Naive thymus-derived CD4-positive, alpha-beta T cell (primary cell): ENCODE results near the gene TIAM1. TPM values are rescaled to one million over a fixed set of nuclear protein-coding genes. Genes with fewer than 3 reads are reported as not detected.

Source experiments
- ATAC-seq: fragments of 150-1000 bp; cut with Tn5 transposase; 2 replicates; pipeline ENCODE4 v1.10.0; 2021; ENCODE audit warnings: mild to moderate bottlenecking, moderate library complexity
- CTCF ChIA-PET: fragments of 350-600 bp; sonication (Branson Sonifier 250); formaldehyde crosslinking; loops from one replicate; lab custom pipeline; 2021; ENCODE audit warnings: antibody characterized with exemption; lab: Charles Lee
- POLR2A ChIA-PET: fragments of 350-600 bp; sonication (Branson Sonifier 250); formaldehyde crosslinking; loops from one replicate; lab custom pipeline; 2021; ENCODE audit warnings: antibody characterized with exemption, inconsistent platforms; lab: Charles Lee
- DNase-seq, 9 donors: peaks; one replicate each; pipeline versions ENCODE4 v3.0.0 to v3.0.0-alpha.2; 2020 to 2022; ENCODE audit warnings: mixed read lengths in 1 of 9
- H3K27ac ChIP-seq: one replicate; pipeline ENCODE4 v1.7.0; 2013; ENCODE audit warnings: mild to moderate bottlenecking, low read depth, low read length, moderate library complexity
- H3K27me3 ChIP-seq, 2 donors: one replicate each; pipeline ENCODE4 v1.7.0; 2013; ENCODE audit warnings: low read length in 2 of 2, mild to moderate bottlenecking in 2 of 2, moderate library complexity in 2 of 2; ENCODE audit not compliant: control insufficient read depth in 2 of 2, insufficient read depth in 2 of 2
- H3K36me3 ChIP-seq, 3 experiments: 1 replicate in 2 of 3; 2 replicates in 1 of 3; pipeline ENCODE4 v1.7.0; 2013; ENCODE audit warnings: low read length in 3 of 3, mild to moderate bottlenecking in 3 of 3, moderate library complexity in 1 of 3; ENCODE audit not compliant: insufficient read depth in 3 of 3, control insufficient read depth in 2 of 3
- H3K4me1 ChIP-seq, 2 donors: one replicate each; pipeline ENCODE4 v1.7.0; 2013; ENCODE audit warnings: low read length in 2 of 2, mild to moderate bottlenecking in 2 of 2, moderate library complexity in 1 of 2; ENCODE audit not compliant: control insufficient read depth in 2 of 2, insufficient read depth in 2 of 2
- H3K4me3 ChIP-seq: 2 replicates; pipeline ENCODE4 v1.7.0; 2013; ENCODE audit warnings: mild to moderate bottlenecking, low read length
- H3K9me3 ChIP-seq, 3 experiments: 1 replicate in 2 of 3; 2 replicates in 1 of 3; pipeline ENCODE4 v1.7.0; 2013; ENCODE audit warnings: low read length in 3 of 3; ENCODE audit not compliant: control insufficient read depth in 2 of 3
- H3K27ac Mint-ChIP-seq, 9 donors: one replicate each; pipeline ENCODE4 v1.8.0; 2020 to 2022; ENCODE audit warnings: mixed read lengths in 9 of 9, mild to moderate bottlenecking in 8 of 9, moderate library complexity in 5 of 9, inconsistent platforms in 2 of 9
- H3K27me3 Mint-ChIP-seq, 5 donors: one replicate each; pipeline ENCODE4 v1.8.0; 2021 to 2022; ENCODE audit warnings: mixed read lengths in 5 of 5, mild to moderate bottlenecking in 1 of 5
- H3K36me3 Mint-ChIP-seq, 5 donors: one replicate each; pipeline ENCODE4 v1.8.0; 2020 to 2022; ENCODE audit warnings: mixed read lengths in 5 of 5, mild to moderate bottlenecking in 3 of 5, inconsistent platforms in 1 of 5
- H3K4me1 Mint-ChIP-seq, 7 donors: one replicate each; pipeline ENCODE4 v1.8.0; 2020 to 2022; ENCODE audit warnings: mixed read lengths in 7 of 7, mild to moderate bottlenecking in 3 of 7, inconsistent platforms in 1 of 7
- H3K4me3 Mint-ChIP-seq, 10 donors: one replicate each; pipeline ENCODE4 v1.8.0; 2020 to 2022; ENCODE audit warnings: mild to moderate bottlenecking in 10 of 10, mixed read lengths in 10 of 10, moderate library complexity in 6 of 10, inconsistent platforms in 2 of 10
- H3K9me3 Mint-ChIP-seq, 11 donors: one replicate each; pipeline ENCODE4 v1.8.0; 2020 to 2022; ENCODE audit warnings: mixed read lengths in 11 of 11, mild to moderate bottlenecking in 4 of 11, inconsistent platforms in 1 of 11, moderate library complexity in 1 of 11
- intact Hi-C, 2 donors: fragments of 100-400 bp; cut with micrococcal nuclease; formaldehyde crosslinking; loops; one replicate each; pipeline ENCODE4 v1.15.1; 2023
- polyA plus RNA-seq, 2 donors: library from polyadenylated mRNA; unstranded; fragments of 300-500 nt; fragmentation: Illumina TruSeq; gene quantifications; one replicate each; pipeline ENCODE4 v1.2.3, GENCODE V29; 2021
- total RNA-seq, 6 experiments: library from RNA in 5 of 6; stranded (reverse) in 5 of 6; gene quantifications; 1 replicate in 5 of 6; 2 replicates in 1 of 6; pipeline ENCODE4 v1.2.3 and lab custom pipeline; 2021 to 2026

TIAM1 gene
- total and polyA plus RNA-seq, 7 experiments from 2014 or later, result 24.8 to 103 (median 73.9) TPM

DNA sequence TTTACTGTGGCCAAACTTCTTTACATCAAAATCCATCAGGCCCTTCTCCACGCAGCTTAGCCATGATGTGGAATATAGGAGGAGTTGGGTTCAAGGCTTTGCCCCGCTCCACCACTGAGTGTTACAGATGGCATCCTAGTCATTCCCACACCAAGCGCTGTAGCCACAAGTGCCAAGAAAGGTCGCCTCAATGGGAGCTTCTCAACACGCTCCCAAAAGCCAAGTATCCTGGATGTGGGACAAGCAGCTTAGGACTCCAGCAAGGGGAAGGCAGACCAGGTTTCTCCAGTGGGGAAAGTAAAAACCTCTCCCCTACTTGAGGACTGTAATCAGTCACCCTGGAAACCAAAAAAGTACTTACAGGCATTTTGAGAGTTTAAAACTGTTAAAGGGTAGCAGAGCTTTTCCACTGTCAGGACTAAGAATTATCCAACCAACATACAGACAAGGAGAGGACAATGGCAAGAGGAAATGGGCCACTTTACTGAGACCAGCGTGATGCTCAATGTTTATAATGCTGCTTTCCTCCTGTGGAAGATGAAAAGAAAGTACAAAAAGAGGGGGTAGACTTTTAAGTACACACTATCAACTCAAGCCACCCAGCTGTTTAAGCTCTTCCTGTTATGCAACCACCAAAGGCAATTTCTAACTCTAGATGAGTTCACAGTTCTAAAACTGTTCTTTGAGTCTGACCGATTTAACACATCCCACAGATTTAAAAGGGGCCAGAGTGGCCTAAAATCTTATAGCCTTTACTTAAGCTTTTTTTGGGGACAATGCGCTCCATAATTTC is 185.1 kb downstream of the TIAM1 start:
- H3K27ac Mint-ChIP-seq, result peak overlapping the region; percentile 83 to 99 (median 95)
- H3K4me3 Mint-ChIP-seq, result peak overlapping the region; percentile 70 to 88 (median 78)
- H3K27me3 ChIP-seq, result no peaks in the 10 kb centered on the region
- H3K36me3 Mint-ChIP-seq, result peaks cover 8 to 51% (median 26%) of the 10 kb centered on the region in 5 donors
- DNase-seq (peak in 7 of 9 donors; percentile 52 to 74 (median 69)), ATAC-seq (peak; percentile 90)
- H3K9me3 Mint-ChIP-seq, result peaks cover 0 to 15% (median 3%) of the 10 kb centered on the region in 11 donors
- H3K4me3 ChIP-seq, result peak overlapping the region; percentile 28
- H3K9me3 ChIP-seq, result peaks cover 0 to 6% (median 0%) of the 10 kb centered on the region in 3 experiments
- no peaks in the 10 kb centered on the region for H3K27me3 Mint-ChIP-seq
- H3K4me1 ChIP-seq, result peaks cover 0 to 75% of the 10 kb centered on the region in 2 donors
- intact Hi-C loops, result loop anchor here (1.0 to 2.0 kb wide), 4 partner anchors 8 to 26 kb away; no protein-coding TSS in a partner anchor
- H3K4me1 Mint-ChIP-seq, result peaks cover 49 to 94% (median 89%) of the 10 kb centered on the region in 7 donors
- CTCF ChIA-PET, result interaction anchor here (0.7 to 11.4 kb wide), 10 partner anchors 9 to 60 kb away, joined by 3 to 106 read pairs (median 4); no protein-coding TSS in a partner anchor
- H3K36me3 ChIP-seq, result peaks cover 0 to 10% (median 0%) of the 10 kb centered on the region in 3 experiments
- H3K27ac ChIP-seq, result peak overlapping the region; percentile 69
- POLR2A ChIA-PET, result interaction anchor here (0.7 to 11.8 kb wide), 12 partner anchors 9 to 503 kb away, joined by 3 to 332 read pairs (median 4); no protein-coding TSS in a partner anchor

DNA sequence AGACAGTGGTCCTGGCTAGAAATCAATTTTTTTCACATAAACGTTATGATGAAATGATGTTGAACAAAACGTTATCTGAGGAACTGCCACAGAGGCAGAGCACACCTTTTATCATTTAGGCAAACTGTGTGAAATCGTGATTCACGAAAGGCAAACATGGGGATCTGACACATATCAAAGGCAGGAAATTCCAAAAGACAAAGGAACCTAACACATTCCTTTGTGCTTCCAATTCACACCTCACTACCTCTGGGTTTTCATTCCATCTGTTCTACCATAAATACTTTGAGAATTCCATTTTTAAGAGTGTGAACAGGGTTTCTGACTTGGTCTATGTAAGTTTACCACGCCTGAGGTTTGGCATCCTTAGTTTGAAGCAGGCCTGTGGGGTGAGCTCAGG is 186.3 kb downstream of the TIAM1 start:
- POLR2A ChIA-PET, result interaction anchor here (1.5 to 11.8 kb wide), 5 partner anchors 8 to 25 kb away, joined by 4 to 332 read pairs (median 12); no protein-coding TSS in a partner anchor
- no peak for DNase-seq
- Mint-ChIP-seq H3K9me3 (peaks cover 0 to 15% (median 3%) of the 10 kb centered on the region in 11 donors), H3K4me1 (peaks cover 43 to 93% (median 90%) of the 10 kb centered on the region in 7 donors), H3K4me3 (peak overlapping the region in 8 of 10 donors; percentile 34 to 78 (median 48)), H3K36me3 (peaks cover 8 to 54% (median 33%) of the 10 kb centered on the region in 5 donors), H3K27me3 (no peaks in the 10 kb centered on the region), H3K27ac (peak overlapping the region in 8 of 9 donors; percentile 90 to 99 (median 95))
- CTCF ChIA-PET, result interaction anchor here (0.7 to 11.4 kb wide), 4 partner anchors 9 to 55 kb away, joined by 3 to 106 read pairs (median 8); no protein-coding TSS in a partner anchor
- intact Hi-C loops, result loop anchor here in 1 of 2 donors (2.0 kb wide), 1 partner anchor 23 kb away; no protein-coding TSS in a partner anchor
- Histone ChIP-seq H3K27me3 (no peaks in the 10 kb centered on the region), H3K4me1 (peaks cover 0 to 62% of the 10 kb centered on the region in 2 donors), H3K36me3 (peaks cover 0 to 18% (median 0%) of the 10 kb centered on the region in 3 experiments), H3K9me3 (peaks cover 0 to 6% (median 0%) of the 10 kb centered on the region in 3 experiments), H3K27ac (peak overlapping the region; percentile 69), H3K4me3 (no peak overlapping the region)
- ATAC-seq, result no peak

DNA sequence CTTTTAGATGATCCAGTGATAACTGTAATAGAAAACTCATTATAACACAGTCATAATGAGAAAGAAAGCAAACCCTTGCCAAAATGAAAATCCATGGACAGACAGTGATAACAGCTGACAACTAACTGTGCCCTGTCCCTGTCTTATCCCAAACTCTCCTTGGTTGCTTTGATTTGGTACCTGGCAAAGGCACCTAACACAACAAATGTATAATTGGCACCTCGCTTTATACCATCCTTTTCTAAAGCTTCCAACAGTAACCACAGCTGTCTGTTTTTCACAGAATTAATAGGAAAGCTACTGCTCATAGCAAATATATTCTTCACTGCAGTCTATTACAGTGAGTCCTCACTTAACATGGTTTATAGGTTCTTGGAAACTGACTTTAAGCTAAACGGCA is 187.4 kb downstream of the TIAM1 start:
- Histone ChIP-seq H3K27ac (no peak overlapping the region), H3K9me3 (peaks cover 0 to 6% (median 0%) of the 10 kb centered on the region in 3 experiments), H3K4me3 (no peak overlapping the region), H3K27me3 (no peaks in the 10 kb centered on the region), H3K36me3 (peaks cover 0 to 22% (median 0%) of the 10 kb centered on the region in 3 experiments), H3K4me1 (peaks cover 0 to 63% of the 10 kb centered on the region in 2 donors)
- POLR2A ChIA-PET, result interaction anchor here (1.4 to 11.8 kb wide), 6 partner anchors 9 to 26 kb away, joined by 4 to 332 read pairs (median 9); no protein-coding TSS in a partner anchor
- intact Hi-C loops, result no loop called here
- Mint-ChIP-seq H3K4me1 (peaks cover 34 to 93% (median 88%) of the 10 kb centered on the region in 7 donors), H3K36me3 (peaks cover 8 to 59% (median 37%) of the 10 kb centered on the region in 5 donors), H3K4me3 (peak overlapping the region in 2 of 10 donors; percentile 4 to 27), H3K27ac (peak overlapping the region in 7 of 9 donors; percentile 12 to 98 (median 95)), H3K9me3 (peaks cover 0 to 15% (median 3%) of the 10 kb centered on the region in 11 donors), H3K27me3 (no peaks in the 10 kb centered on the region)
- no peak for DNase-seq
- CTCF ChIA-PET, result interaction anchor here (1.0 to 11.4 kb wide), 6 partner anchors 10 to 58 kb away, joined by 4 to 106 read pairs (median 6); no protein-coding TSS in a partner anchor
- no peak for ATAC-seq

DNA sequence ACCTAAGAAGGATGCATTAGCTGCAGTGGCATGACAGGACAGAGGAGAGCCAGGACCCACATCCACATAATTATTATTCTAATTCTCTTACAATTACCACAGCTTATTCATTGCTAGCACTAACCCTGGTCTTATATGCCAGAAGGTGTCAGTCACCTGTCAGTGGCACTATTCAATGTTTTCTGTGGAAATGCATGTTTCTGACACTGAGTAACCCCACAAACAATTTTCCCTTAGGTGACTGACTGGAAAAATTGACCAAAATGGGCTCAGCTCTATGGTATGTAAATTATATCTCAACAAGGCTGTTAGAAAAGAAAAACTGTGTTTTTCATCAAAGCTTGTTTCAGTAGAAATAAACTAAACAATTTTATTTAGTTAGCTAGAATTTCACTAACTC is 187.9 kb downstream of the TIAM1 start:
- intact Hi-C loops, result no loop called here
- Mint-ChIP-seq H3K36me3 (peaks cover 11 to 62% (median 42%) of the 10 kb centered on the region in 5 donors), H3K9me3 (peaks cover 0 to 15% (median 3%) of the 10 kb centered on the region in 11 donors), H3K4me3 (peak overlapping the region in 3 of 10 donors; percentile 9 to 31 (median 28)), H3K4me1 (peaks cover 31 to 93% (median 88%) of the 10 kb centered on the region in 7 donors), H3K27me3 (no peaks in the 10 kb centered on the region), H3K27ac (peak overlapping the region in 7 of 9 donors; percentile 31 to 95 (median 67))
- DNase-seq (no peak), ATAC-seq (no peak)
- Histone ChIP-seq H3K27ac (no peak overlapping the region), H3K36me3 (peaks cover 0 to 22% (median 0%) of the 10 kb centered on the region in 3 experiments), H3K27me3 (no peaks in the 10 kb centered on the region), H3K4me3 (no peak overlapping the region), H3K4me1 (peaks cover 0 to 63% of the 10 kb centered on the region in 2 donors), H3K9me3 (peaks cover 0 to 6% (median 0%) of the 10 kb centered on the region in 3 experiments)
- ChIA-PET POLR2A (interaction anchor here (1.4 to 11.8 kb wide), 8 partner anchors 8 to 26 kb away, joined by 4 to 332 read pairs (median 6); no protein-coding TSS in a partner anchor), CTCF (interaction anchor here (1.0 to 11.4 kb wide), 5 partner anchors 20 to 57 kb away, joined by 4 to 106 read pairs (median 8); no protein-coding TSS in a partner anchor)

DNA sequence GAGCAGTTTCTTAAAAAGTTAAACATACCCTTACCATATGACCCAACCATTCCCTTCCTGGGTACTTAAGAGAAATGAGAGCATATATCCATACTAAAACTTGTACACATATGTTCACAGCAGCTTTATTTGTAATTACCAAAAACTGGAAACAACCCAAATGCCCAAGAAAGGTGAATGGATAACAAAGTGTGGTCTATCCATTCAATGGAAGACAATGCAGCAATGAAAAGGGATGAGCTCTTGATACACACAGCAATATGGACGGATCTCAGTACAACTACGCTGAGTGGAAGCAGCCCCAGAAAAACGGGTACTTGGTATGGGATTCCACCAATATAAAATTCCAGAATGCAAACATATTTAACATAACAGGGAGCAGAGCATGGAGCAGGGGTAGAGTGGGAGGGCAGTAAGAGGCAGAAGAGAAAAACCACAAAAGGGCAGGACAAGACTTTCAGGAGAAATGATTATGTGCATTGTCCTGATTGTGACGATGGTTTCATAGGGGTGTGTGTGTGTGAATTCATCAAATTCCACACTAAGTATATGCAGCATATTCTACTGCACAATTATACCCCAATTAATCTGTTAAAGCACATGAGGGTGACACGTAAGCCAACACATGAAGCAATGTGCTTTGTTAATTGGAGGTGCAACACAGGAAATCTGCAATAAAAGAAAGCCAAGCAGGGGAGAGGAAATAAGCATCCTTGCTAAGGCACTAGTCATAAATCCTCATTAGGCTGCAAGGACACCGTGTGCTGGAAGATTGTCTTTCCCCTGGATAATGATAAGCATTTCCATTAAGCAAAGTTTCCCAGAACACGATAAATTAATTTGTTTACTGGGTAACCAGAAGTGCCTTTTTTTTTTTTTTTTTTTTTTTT is 192.7 kb downstream of the TIAM1 start:
- Mint-ChIP-seq H3K4me3 (peak overlapping the region in 8 of 10 donors; percentile 8 to 73 (median 55)), H3K36me3 (peaks cover 29 to 79% (median 72%) of the 10 kb centered on the region in 5 donors), H3K4me1 (peaks cover 26 to 94% (median 83%) of the 10 kb centered on the region in 7 donors), H3K27me3 (no peaks in the 10 kb centered on the region), H3K27ac (peak overlapping the region in 8 of 9 donors; percentile 47 to 85 (median 63)), H3K9me3 (peaks cover 0 to 9% (median 4%) of the 10 kb centered on the region in 11 donors)
- Histone ChIP-seq H3K27me3 (no peaks in the 10 kb centered on the region), H3K9me3 (peaks cover 0 to 6% (median 0%) of the 10 kb centered on the region in 3 experiments), H3K4me1 (peaks cover 0 to 45% of the 10 kb centered on the region in 2 donors), H3K4me3 (no peak overlapping the region), H3K27ac (no peak overlapping the region), H3K36me3 (peaks cover 0 to 31% (median 5%) of the 10 kb centered on the region in 3 experiments)
- DNase-seq (no peak), ATAC-seq (no peak)
- ChIA-PET POLR2A (interaction anchor here (0.8 to 11.8 kb wide), 7 partner anchors 10 to 31 kb away, joined by 3 to 332 read pairs (median 3); no protein-coding TSS in a partner anchor), CTCF (interaction anchor here (1.0 to 1.1 kb wide), 2 partner anchors 52 to 432 kb away, joined by 3 to 4 read pairs; no protein-coding TSS in a partner anchor)
- intact Hi-C loops, result loop anchor here in 1 of 2 donors (1.0 kb wide), 2 partner anchors 8 to 9 kb away; no protein-coding TSS in a partner anchor
